ENCODE data around the gene PCLO.
A peak's percentile ranks its signal among the peaks of the same experiment; 100 is the strongest.

Gene PCLO

GRCh38 chr7:83111391-83111790, 51.3 kb downstream of the PCLO start:
- H3K9me3 ChIP-seq (ENCODE audit: control insufficient read depth, low read length), result no peaks in the 10 kb centered on the region
- WGBS, result no CpG with 5 or more reads among the region's 2 CpGs
- no peak overlapping the region for H3K4ac ChIP-seq (ENCODE audit: low read depth in 1 of 2, low read length in 2 of 2)

GRCh38 chr7:83109352-83109751, 53.3 kb downstream of the PCLO start:
- 85% methylated on average over 2 of the region's 2 CpGs for WGBS
- H3K4me2 ChIP-seq (ENCODE audit: low read length, poor library complexity, severe bottlenecking), result no peak overlapping the region
- peaks cover 0 to 3% of the 10 kb centered on the region in 2 experiments for H3K27me3 ChIP-seq (ENCODE audit: control insufficient read depth in 1 of 2, insufficient read depth in 1 of 2, low read length in 2 of 2)
- H3K14ac ChIP-seq (ENCODE audit: low read length in 2 of 2), result no peak overlapping the region
- no peak overlapping the region for H4K8ac ChIP-seq (ENCODE audit: low read length)
- no peak overlapping the region for H2BK12ac ChIP-seq (ENCODE audit: low read length in 2 of 2)
- H3K9ac ChIP-seq (ENCODE audit: low read length), result no peak overlapping the region
- no peak overlapping the region for H3K18ac ChIP-seq (ENCODE audit: low read depth in 1 of 2, low read length in 2 of 2)
- no peak overlapping the region for H2AFZ ChIP-seq (ENCODE audit: low read depth, low read length)
- no peak overlapping the region for H2BK5ac ChIP-seq (ENCODE audit: low read depth, low read length, poor library complexity, severe bottlenecking)
- H3K9me3 ChIP-seq (ENCODE audit: control insufficient read depth, low read length), result no peaks in the 10 kb centered on the region
- no peaks in the 10 kb centered on the region for H3K79me1 ChIP-seq (replicated peaks; ENCODE audit: low read length, poor library complexity, severe bottlenecking)
- H3K4me1 ChIP-seq (ENCODE audit: control insufficient read depth, insufficient read depth, low read depth, low read length), result no peaks in the 10 kb centered on the region
- no peak overlapping the region for H4K91ac ChIP-seq (ENCODE audit: low read length)
- no peak overlapping the region for H2BK120ac ChIP-seq (ENCODE audit: low read depth, low read length)
- no peak overlapping the region for H3K4ac ChIP-seq (ENCODE audit: low read depth in 1 of 2, low read length in 2 of 2)
- H2AK5ac ChIP-seq (ENCODE audit: low read length, severe bottlenecking), result no peak overlapping the region
- H3K23ac ChIP-seq (ENCODE audit: low read length in 2 of 2), result no peak overlapping the region
- no peak overlapping the region for H3K4me3 ChIP-seq (ENCODE audit: insufficient read depth in 1 of 2, low read depth in 1 of 2, low read length in 2 of 2)
- H2BK15ac ChIP-seq (ENCODE audit: low read depth, poor library complexity, severe bottlenecking), result no peak overlapping the region
- DNase-seq, result no peak
- H3K27ac ChIP-seq (ENCODE audit: low read length, poor library complexity, severe bottlenecking), result no peak overlapping the region
- H3K36me3 ChIP-seq (ENCODE audit: control insufficient read depth in 1 of 2, insufficient read depth in 2 of 2, low read depth in 1 of 2, low read length in 2 of 2), result no peaks in the 10 kb centered on the region

More at GRCh38 chr7:83111391-83111790, 51.3 kb downstream of the PCLO start:
- Histone ChIP-seq H2BK5ac (ENCODE audit: low read depth, low read length, poor library complexity, severe bottlenecking) (no peak overlapping the region), H3K14ac (ENCODE audit: low read length in 2 of 2) (no peak overlapping the region), H2AFZ (ENCODE audit: low read depth, low read length) (no peak overlapping the region), H2BK15ac (ENCODE audit: low read depth, poor library complexity, severe bottlenecking) (no peak overlapping the region), H4K91ac (ENCODE audit: low read length) (no peak overlapping the region), H3K36me3 (ENCODE audit: control insufficient read depth in 1 of 2, insufficient read depth in 2 of 2, low read depth in 1 of 2, low read length in 2 of 2) (no peaks in the 10 kb centered on the region), H2BK120ac (ENCODE audit: low read depth, low read length) (no peak overlapping the region), H3K27me3 (ENCODE audit: control insufficient read depth in 1 of 2, insufficient read depth in 1 of 2, low read length in 2 of 2) (peaks cover 0 to 3% of the 10 kb centered on the region in 2 experiments), H4K8ac (ENCODE audit: low read length) (no peak overlapping the region), H3K4me1 (ENCODE audit: control insufficient read depth, insufficient read depth, low read depth, low read length) (no peaks in the 10 kb centered on the region), H3K79me1 (replicated peaks; ENCODE audit: low read length, poor library complexity, severe bottlenecking) (no peaks in the 10 kb centered on the region), H3K4me3 (ENCODE audit: insufficient read depth in 1 of 2, low read depth in 1 of 2, low read length in 2 of 2) (no peak overlapping the region), H3K27ac (ENCODE audit: low read length, poor library complexity, severe bottlenecking) (no peak overlapping the region), H2BK12ac (ENCODE audit: low read length in 2 of 2) (no peak overlapping the region), H3K9ac (ENCODE audit: low read length) (no peak overlapping the region), H2AK5ac (ENCODE audit: low read length, severe bottlenecking) (no peak overlapping the region), H3K18ac (ENCODE audit: low read depth in 1 of 2, low read length in 2 of 2) (no peak overlapping the region), H3K23ac (ENCODE audit: low read length in 2 of 2) (no peak overlapping the region), H3K4me2 (ENCODE audit: low read length, poor library complexity, severe bottlenecking) (no peak overlapping the region)
- no peak for DNase-seq

- Histone ChIP-seq H3K36me3 (ENCODE audit: control insufficient read depth in 1 of 2, insufficient read depth in 2 of 2, low read depth in 1 of 2, low read length in 2 of 2) (no peaks in the 10 kb centered on the region), H2BK5ac (ENCODE audit: low read depth, low read length, poor library complexity, severe bottlenecking) (no peak overlapping the region), H3K4me3 (ENCODE audit: insufficient read depth in 1 of 2, low read depth in 1 of 2, low read length in 2 of 2) (no peak overlapping the region), H3K18ac (ENCODE audit: low read depth in 1 of 2, low read length in 2 of 2) (no peak overlapping the region), H3K9ac (ENCODE audit: low read length) (no peak overlapping the region), H2BK12ac (ENCODE audit: low read length in 2 of 2) (no peak overlapping the region), H3K9me3 (ENCODE audit: control insufficient read depth, low read length) (no peaks in the 10 kb centered on the region), H4K8ac (ENCODE audit: low read length) (no peak overlapping the region), H3K14ac (ENCODE audit: low read length in 2 of 2) (peak overlapping the region in 1 of 2 experiments; percentile 75), H3K23ac (ENCODE audit: low read length in 2 of 2) (no peak overlapping the region), H2AK5ac (ENCODE audit: low read length, severe bottlenecking) (no peak overlapping the region), H3K4me2 (ENCODE audit: low read length, poor library complexity, severe bottlenecking) (no peak overlapping the region), H2AFZ (ENCODE audit: low read depth, low read length) (peak overlapping the region; percentile 61), H3K79me1 (replicated peaks; ENCODE audit: low read length, poor library complexity, severe bottlenecking) (no peaks in the 10 kb centered on the region), H3K4me1 (ENCODE audit: control insufficient read depth, insufficient read depth, low read depth, low read length) (no peaks in the 10 kb centered on the region), H3K4ac (ENCODE audit: low read depth in 1 of 2, low read length in 2 of 2) (no peak overlapping the region), H3K27me3 (ENCODE audit: control insufficient read depth in 1 of 2, insufficient read depth in 1 of 2, low read length in 2 of 2) (no peaks in the 10 kb centered on the region), H2BK15ac (ENCODE audit: low read depth, poor library complexity, severe bottlenecking) (no peak overlapping the region), H2BK120ac (ENCODE audit: low read depth, low read length) (no peak overlapping the region), H3K27ac (ENCODE audit: low read length, poor library complexity, severe bottlenecking) (no peak overlapping the region), H4K91ac (ENCODE audit: low read length) (no peak overlapping the region)
- WGBS, result 39% methylated on average over 2 of the region's 2 CpGs
- DNase-seq, result no peak
These were observed 56.7 kb downstream of the PCLO start for GRCh38 chr7:83105948-83106347.

GRCh38 chr7:83105063-83105462, 57.6 kb downstream of the PCLO start:
- Histone ChIP-seq H3K36me3 (ENCODE audit: control insufficient read depth in 1 of 2, insufficient read depth in 2 of 2, low read depth in 1 of 2, low read length in 2 of 2) (no peaks in the 10 kb centered on the region), H2BK15ac (ENCODE audit: low read depth, poor library complexity, severe bottlenecking) (no peak overlapping the region), H3K4ac (ENCODE audit: low read depth in 1 of 2, low read length in 2 of 2) (no peak overlapping the region), H3K27ac (ENCODE audit: low read length, poor library complexity, severe bottlenecking) (no peak overlapping the region), H3K9ac (ENCODE audit: low read length) (no peak overlapping the region), H2AFZ (ENCODE audit: low read depth, low read length) (no peak overlapping the region), H3K18ac (ENCODE audit: low read depth in 1 of 2, low read length in 2 of 2) (no peak overlapping the region), H2BK5ac (ENCODE audit: low read depth, low read length, poor library complexity, severe bottlenecking) (no peak overlapping the region), H3K4me1 (ENCODE audit: control insufficient read depth, insufficient read depth, low read depth, low read length) (no peaks in the 10 kb centered on the region), H3K4me2 (ENCODE audit: low read length, poor library complexity, severe bottlenecking) (no peak overlapping the region), H3K27me3 (ENCODE audit: control insufficient read depth in 1 of 2, insufficient read depth in 1 of 2, low read length in 2 of 2) (no peaks in the 10 kb centered on the region), H4K8ac (ENCODE audit: low read length) (no peak overlapping the region), H3K4me3 (ENCODE audit: insufficient read depth in 1 of 2, low read depth in 1 of 2, low read length in 2 of 2) (no peak overlapping the region), H4K91ac (ENCODE audit: low read length) (no peak overlapping the region), H3K14ac (ENCODE audit: low read length in 2 of 2) (no peak overlapping the region), H3K23ac (ENCODE audit: low read length in 2 of 2) (no peak overlapping the region), H3K79me1 (replicated peaks; ENCODE audit: low read length, poor library complexity, severe bottlenecking) (no peaks in the 10 kb centered on the region), H2AK5ac (ENCODE audit: low read length, severe bottlenecking) (no peak overlapping the region), H3K9me3 (ENCODE audit: control insufficient read depth, low read length) (no peaks in the 10 kb centered on the region), H2BK120ac (ENCODE audit: low read depth, low read length) (no peak overlapping the region), H2BK12ac (ENCODE audit: low read length in 2 of 2) (no peak overlapping the region)
- no peak for DNase-seq
- WGBS, result no CpG with 5 or more reads among the region's 1 CpG
